Keratinocyte (primary cell): ENCODE data around the gene CLEC16A.

Experiments
- CTCF ChIP-seq, 3 experiments: IDR thresholded peaks in 1 of 3; conservative IDR thresholded peaks in 1 of 3; optimal IDR thresholded peaks in 1 of 3; 2 replicates in 2 of 3; 3 replicates in 1 of 3; pipeline versions ENCODE3 to v1.5.1; 2011; ENCODE audit warnings: low read length in 3 of 3, mild to moderate bottlenecking in 3 of 3, moderate library complexity in 2 of 3, control low read depth in 1 of 3, inconsistent platforms in 1 of 3; ENCODE audit not compliant: insufficient read depth in 2 of 3; ENCODE audit errors: extremely low read depth in 1 of 3
- EZH2 ChIP-seq: IDR thresholded peaks from one replicate; pipeline ENCODE4 v1.6.1; 2012; ENCODE audit warnings: inconsistent platforms, mild to moderate bottlenecking, low read length, moderate library complexity

GRCh38 chr16:11046382-11046931 is 102.1 kb downstream of the CLEC16A start:
- TF ChIP-seq EZH2 = no peak
- TF ChIP-seq CTCF (optimal IDR thresholded peaks at IDR 0.05 in 1 of 3, IDR thresholded peaks at IDR 0.05 in 1 of 3, conservative IDR thresholded peaks at IDR 0.05 in 1 of 3; ENCODE audit: extremely low read depth in 1 of 3, insufficient read depth in 2 of 3, low read length in 3 of 3) = no peak
